Activated naive CD4-positive, alpha-beta T cell treated with anti-CD3 and anti-CD28 coated beads, Interleukin-2, amount 50 U/mL, for 24 hours (primary cell): Measurements from ENCODE around the gene RNF208.
"Not testable (repeated sequence)": the region's sequence is repeated elsewhere in the genome, so short reads cannot be mapped to it uniquely, and the experiment has no call there.

Experiments used
- H3K27ac Mint-ChIP-seq: one replicate; pipeline ENCODE4 v1.8.0; 2021; ENCODE audit warnings: mild to moderate bottlenecking, mixed read lengths
- H3K27me3 Mint-ChIP-seq: one replicate; pipeline ENCODE4 v1.8.0; 2021; ENCODE audit warnings: mixed read lengths
- H3K36me3 Mint-ChIP-seq: one replicate; pipeline ENCODE4 v1.8.0; 2021; ENCODE audit warnings: mixed read lengths
- H3K4me1 Mint-ChIP-seq: one replicate; pipeline ENCODE4 v1.8.0; 2021; ENCODE audit warnings: mixed read lengths
- H3K4me3 Mint-ChIP-seq: one replicate; pipeline ENCODE4 v1.8.0; 2021; ENCODE audit warnings: mild to moderate bottlenecking, mixed read lengths
- H3K9me3 Mint-ChIP-seq: one replicate; pipeline ENCODE4 v1.8.0; 2021; ENCODE audit warnings: mixed read lengths

Gene RNF208

GRCh38 chr9:137222190-137223077 is at the start of gene RNF208:
Gene RNF208, minus strand, starts transcription at chr9:137222240. Its CDS starts 1,028 bp downstream, at chr9:137221212.
- H3K27ac Mint-ChIP-seq = peak within 1 kb of the TSS; percentile 27
- H3K4me1 Mint-ChIP-seq = peaks cover 4% of the 10 kb centered on the region
- no peaks in the 10 kb centered on the region for H3K27me3 Mint-ChIP-seq
- peak within 1 kb of the TSS; percentile 82 for H3K4me3 Mint-ChIP-seq
- no peaks in the 10 kb centered on the region for H3K9me3 Mint-ChIP-seq
- no peaks in the 10 kb centered on the region for H3K36me3 Mint-ChIP-seq

GRCh38 chr9:137271696-137272076 is 49.6 kb upstream of the RNF208 start:
- Mint-ChIP-seq H3K9me3 (no peaks in the 10 kb centered on the region), H3K27ac (no peak overlapping the region), H3K36me3 (peaks cover 8% of the 10 kb centered on the region), H3K4me1 (peaks cover 10% of the 10 kb centered on the region), H3K4me3 (peak overlapping the region; percentile 26), H3K27me3 (no peaks in the 10 kb centered on the region)

- Mint-ChIP-seq H3K27me3 (no peaks in the 10 kb centered on the region), H3K36me3 (peaks cover 8% of the 10 kb centered on the region), H3K4me3 (peak overlapping the region; percentile 26), H3K9me3 (no peaks in the 10 kb centered on the region), H3K27ac (no peak overlapping the region), H3K4me1 (peaks cover 7% of the 10 kb centered on the region)
Measured at GRCh38 chr9:137270929-137271695, 49.1 kb upstream of the RNF208 start.

GRCh38 chr9:137269231-137269772 is 47.3 kb upstream of the RNF208 start:
- Mint-ChIP-seq H3K27ac (no peak overlapping the region), H3K36me3 (peaks cover 8% of the 10 kb centered on the region), H3K4me3 (no peak overlapping the region), H3K4me1 (peaks cover 7% of the 10 kb centered on the region), H3K9me3 (no peaks in the 10 kb centered on the region), H3K27me3 (no peaks in the 10 kb centered on the region)

- H3K4me1 Mint-ChIP-seq = peaks cover 7% of the 10 kb centered on the region
- no peak overlapping the region for H3K4me3 Mint-ChIP-seq
- no peaks in the 10 kb centered on the region for H3K9me3 Mint-ChIP-seq
- peaks cover 8% of the 10 kb centered on the region for H3K36me3 Mint-ChIP-seq
- no peaks in the 10 kb centered on the region for H3K27me3 Mint-ChIP-seq
- no peak overlapping the region for H3K27ac Mint-ChIP-seq
Measured at GRCh38 chr9:137268538-137269201, 46.6 kb upstream of the RNF208 start.

GRCh38 chr9:137267933-137268355 is 45.9 kb upstream of the RNF208 start:
- peaks cover 7% of the 10 kb centered on the region for H3K4me1 Mint-ChIP-seq
- no peak overlapping the region for H3K27ac Mint-ChIP-seq
- peaks cover 8% of the 10 kb centered on the region for H3K36me3 Mint-ChIP-seq
- H3K9me3 Mint-ChIP-seq = no peaks in the 10 kb centered on the region
- H3K4me3 Mint-ChIP-seq = no peak overlapping the region
- H3K27me3 Mint-ChIP-seq = no peaks in the 10 kb centered on the region

- Mint-ChIP-seq H3K27ac (no peak overlapping the region), H3K9me3 (no peaks in the 10 kb centered on the region), H3K36me3 (peaks cover 8% of the 10 kb centered on the region), H3K4me1 (peaks cover 7% of the 10 kb centered on the region), H3K27me3 (no peaks in the 10 kb centered on the region), H3K4me3 (no peak overlapping the region)
Measured at GRCh38 chr9:137266585-137267453, 44.8 kb upstream of the RNF208 start.

- H3K27ac Mint-ChIP-seq = no peak overlapping the region
Measured at GRCh38 chr9:137266162-137266527, 44.1 kb upstream of the RNF208 start.

GRCh38 chr9:137265496-137266161 is 43.6 kb upstream of the RNF208 start:
- H3K36me3 Mint-ChIP-seq = peaks cover 12% of the 10 kb centered on the region
- H3K9me3 Mint-ChIP-seq = no peaks in the 10 kb centered on the region
- H3K27ac Mint-ChIP-seq = no peak overlapping the region
- no peaks in the 10 kb centered on the region for H3K27me3 Mint-ChIP-seq
- H3K4me1 Mint-ChIP-seq = no peaks in the 10 kb centered on the region
- no peak overlapping the region for H3K4me3 Mint-ChIP-seq

More at GRCh38 chr9:137266162-137266527, 44.1 kb upstream of the RNF208 start:
- peaks cover 2% of the 10 kb centered on the region for H3K4me1 Mint-ChIP-seq
- peaks cover 12% of the 10 kb centered on the region for H3K36me3 Mint-ChIP-seq
- no peaks in the 10 kb centered on the region for H3K9me3 Mint-ChIP-seq
- H3K27me3 Mint-ChIP-seq = no peaks in the 10 kb centered on the region
- no peak overlapping the region for H3K4me3 Mint-ChIP-seq

GRCh38 chr9:137264067-137264466 is 42.0 kb upstream of the RNF208 start:
- H3K4me3 Mint-ChIP-seq = no peak overlapping the region
- no peak overlapping the region for H3K27ac Mint-ChIP-seq
- H3K27me3 Mint-ChIP-seq = no peaks in the 10 kb centered on the region
- H3K4me1 Mint-ChIP-seq = no peaks in the 10 kb centered on the region
- no peaks in the 10 kb centered on the region for H3K9me3 Mint-ChIP-seq
- peaks cover 6% of the 10 kb centered on the region for H3K36me3 Mint-ChIP-seq

GRCh38 chr9:137263506-137263905 is 41.5 kb upstream of the RNF208 start:
- Mint-ChIP-seq H3K4me3 (no peak overlapping the region), H3K4me1 (no peaks in the 10 kb centered on the region), H3K27ac (no peak overlapping the region), H3K9me3 (no peaks in the 10 kb centered on the region), H3K36me3 (peaks cover 4% of the 10 kb centered on the region), H3K27me3 (no peaks in the 10 kb centered on the region)

GRCh38 chr9:137262909-137263285 is 40.9 kb upstream of the RNF208 start:
- Mint-ChIP-seq H3K4me3 (no peak overlapping the region), H3K36me3 (peaks cover 4% of the 10 kb centered on the region), H3K27me3 (no peaks in the 10 kb centered on the region), H3K9me3 (no peaks in the 10 kb centered on the region), H3K27ac (no peak overlapping the region), H3K4me1 (no peaks in the 10 kb centered on the region)

GRCh38 chr9:137262173-137262908 is 40.3 kb upstream of the RNF208 start:
- not testable (repeated sequence) for H3K27ac Mint-ChIP-seq, H3K4me1 Mint-ChIP-seq, H3K27me3 Mint-ChIP-seq, H3K4me3 Mint-ChIP-seq, H3K36me3 Mint-ChIP-seq, H3K9me3 Mint-ChIP-seq

GRCh38 chr9:137256856-137257255 is 34.8 kb upstream of the RNF208 start:
- Mint-ChIP-seq H3K4me1 (peaks cover 14% of the 10 kb centered on the region), H3K36me3 (peaks cover 4% of the 10 kb centered on the region), H3K27ac (no peak overlapping the region), H3K27me3 (no peaks in the 10 kb centered on the region), H3K9me3 (no peaks in the 10 kb centered on the region), H3K4me3 (peak overlapping the region; percentile 85)
